HG02870 (cell line): ENCODE data around the gene PARS2.
"Not testable (repeated sequence)": the region's sequence is repeated elsewhere in the genome, so short reads cannot be mapped to it uniquely, and the experiment has no call there.

Source experiments
- ATAC-seq: cut with Tn5 transposase; IDR thresholded peaks from one replicate; pipeline ENCODE4 v1.9.1; 2021; ENCODE audit warnings: mild to moderate bottlenecking, moderate library complexity; ENCODE audit not compliant: unreplicated experiment

Gene PARS2

DNA sequence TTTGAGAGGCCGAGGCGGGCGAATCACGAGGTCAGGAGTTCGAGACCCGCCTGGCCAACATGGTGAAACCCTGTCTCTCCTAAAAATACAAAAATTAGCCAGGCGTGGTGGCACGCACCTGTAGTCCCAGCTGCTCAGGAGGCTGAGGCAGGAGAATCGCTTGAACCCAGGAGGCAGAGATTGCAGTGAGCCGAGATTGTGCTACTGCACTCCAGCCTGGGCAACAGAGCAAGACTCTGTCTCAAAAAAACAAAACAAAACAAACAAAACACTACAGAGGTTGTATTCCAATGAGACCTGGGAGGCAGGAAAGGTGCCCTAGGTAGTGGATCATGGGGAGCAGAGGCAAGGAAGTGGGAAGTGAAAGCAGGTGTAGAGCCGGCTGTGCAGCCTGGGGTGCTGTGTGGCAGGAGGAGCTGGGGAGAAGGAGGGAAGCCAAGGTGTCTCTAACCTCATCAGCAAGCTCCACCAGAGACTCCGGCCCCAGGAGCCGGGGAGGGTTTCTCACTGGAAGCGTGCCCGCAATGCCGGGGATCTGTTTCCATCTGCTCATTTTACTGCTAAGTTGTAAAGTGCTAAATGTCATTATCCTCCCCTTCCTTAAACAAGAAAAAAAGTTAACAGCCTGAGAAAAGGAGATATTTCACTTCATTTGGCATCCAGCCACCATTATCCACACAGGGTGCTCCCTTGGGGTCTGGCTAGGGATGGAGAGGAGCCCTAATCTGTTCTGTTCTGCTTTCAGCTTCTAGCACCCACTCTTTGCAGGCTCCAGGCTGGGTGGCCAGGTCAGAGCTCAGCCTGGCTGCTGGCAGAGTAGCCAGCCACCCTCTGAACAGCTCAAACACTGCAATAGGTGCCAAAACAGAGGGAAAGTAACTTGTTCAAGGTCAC lies 11.8 kb upstream of the PARS2 start:
- not testable (repeated sequence) for ATAC-seq

DNA sequence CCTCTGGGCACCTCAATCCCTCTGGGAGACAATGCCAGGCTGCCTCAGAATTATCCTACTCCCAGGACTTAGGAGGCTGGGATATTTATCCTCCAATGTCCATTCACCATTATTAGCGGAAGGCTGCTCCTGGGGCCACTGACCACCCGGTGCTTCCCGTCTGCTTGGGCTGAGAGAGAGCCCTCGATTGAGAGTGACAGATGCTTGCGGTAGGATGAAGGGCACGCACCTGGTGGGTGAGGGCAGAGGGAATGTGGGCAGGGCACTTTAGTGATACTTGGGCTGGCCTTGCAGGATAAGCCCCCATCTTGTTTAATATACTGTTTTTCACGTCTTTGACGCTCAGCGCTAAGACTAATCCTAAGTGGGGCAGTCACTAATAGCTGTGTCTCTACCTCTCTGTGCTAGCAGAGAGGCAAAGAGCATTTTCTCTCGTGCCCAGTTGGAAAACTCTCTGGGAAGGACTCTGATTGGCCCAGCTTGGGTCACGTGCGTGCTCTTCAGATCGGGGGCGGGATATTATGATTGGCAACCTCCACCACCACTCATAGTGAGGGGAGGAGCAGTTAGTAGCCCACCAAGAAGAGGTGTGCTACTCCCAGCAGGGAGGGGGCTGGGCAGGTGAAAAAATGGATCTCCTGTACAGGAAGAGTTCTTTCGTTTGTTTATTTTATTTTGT lies 10.6 kb upstream of the PARS2 start:
- no peak for ATAC-seq

DNA sequence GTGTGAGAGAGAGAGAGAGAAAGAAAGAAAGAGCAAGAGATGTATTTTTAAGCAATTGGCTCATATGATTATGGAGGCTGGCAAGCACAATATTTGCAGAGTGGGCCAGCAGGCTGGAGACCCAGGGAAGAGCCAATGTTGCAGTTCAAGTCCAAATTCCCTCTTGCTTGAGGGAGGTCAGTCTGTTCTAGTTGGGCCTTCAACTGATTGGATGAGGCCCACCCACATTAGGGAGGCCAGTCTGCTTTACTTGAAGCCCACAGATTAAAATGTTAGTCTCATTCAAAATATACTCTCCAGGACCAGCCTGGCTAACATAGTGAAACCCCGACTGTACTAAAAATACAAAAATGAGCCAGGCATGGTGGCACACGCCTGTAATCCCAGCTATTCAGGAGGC lies 8.6 kb upstream of the PARS2 start:
- no peak for ATAC-seq

DNA sequence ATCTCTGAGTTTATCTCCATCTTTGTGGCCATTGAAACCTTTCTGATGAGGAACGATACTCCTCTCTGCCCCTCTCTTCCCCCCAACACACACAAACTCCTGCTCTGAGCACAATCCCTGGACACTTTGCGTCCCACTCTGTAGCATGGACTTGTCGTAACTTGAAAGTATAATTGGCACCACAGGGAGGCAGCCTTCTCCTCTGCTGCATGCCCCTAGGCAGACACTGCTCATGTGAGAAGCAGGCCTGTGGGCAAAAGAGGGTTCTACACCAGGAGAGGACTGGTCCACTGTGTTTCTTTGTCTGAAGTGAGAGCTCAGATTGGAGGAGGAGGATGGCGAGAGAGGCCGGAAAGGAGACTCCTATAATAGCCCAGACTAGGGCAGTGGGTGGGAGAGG lies 3.8 kb upstream of the PARS2 start:
- ATAC-seq = no peak

DNA sequence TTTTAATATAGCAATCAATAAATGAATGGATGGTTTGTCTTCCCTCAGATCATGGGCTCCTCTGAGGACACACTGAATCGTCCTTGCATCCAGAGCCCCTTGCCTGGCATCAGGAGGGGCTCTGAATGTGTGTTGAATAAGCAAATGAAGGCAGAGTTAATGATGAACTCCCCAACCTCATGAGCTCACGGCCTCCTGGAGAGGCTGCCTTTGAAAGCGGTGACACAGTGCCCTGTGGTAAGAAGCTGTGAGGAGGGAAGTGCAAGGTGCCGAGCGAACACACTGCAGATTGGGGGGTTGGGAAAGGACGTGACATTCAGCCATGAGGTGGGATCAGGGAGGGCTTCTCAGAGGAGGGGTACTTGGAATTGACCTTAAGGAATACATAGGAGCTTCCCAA lies 3.2 kb upstream of the PARS2 start:
- no peak for ATAC-seq

DNA sequence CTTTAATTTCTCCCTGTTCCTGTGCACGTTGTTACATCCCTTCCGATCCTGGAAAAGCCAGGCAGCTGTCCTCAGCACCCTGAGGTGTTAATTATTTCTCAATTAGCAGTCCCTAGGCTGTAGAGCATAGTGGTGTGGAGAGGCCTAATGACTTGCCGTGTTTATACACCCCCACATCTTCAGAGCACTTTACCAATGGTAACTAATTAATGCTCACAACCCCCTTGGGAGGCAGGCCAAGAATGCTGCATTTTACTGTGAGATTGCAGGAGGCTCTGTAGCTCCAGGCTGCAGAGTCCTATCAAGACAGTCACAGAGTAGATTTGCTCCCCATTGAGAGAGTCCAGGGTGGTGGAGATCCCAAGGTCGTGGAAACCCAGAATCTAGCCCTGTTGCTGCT lies 2.4 kb upstream of the PARS2 start:
- no peak for ATAC-seq

DNA sequence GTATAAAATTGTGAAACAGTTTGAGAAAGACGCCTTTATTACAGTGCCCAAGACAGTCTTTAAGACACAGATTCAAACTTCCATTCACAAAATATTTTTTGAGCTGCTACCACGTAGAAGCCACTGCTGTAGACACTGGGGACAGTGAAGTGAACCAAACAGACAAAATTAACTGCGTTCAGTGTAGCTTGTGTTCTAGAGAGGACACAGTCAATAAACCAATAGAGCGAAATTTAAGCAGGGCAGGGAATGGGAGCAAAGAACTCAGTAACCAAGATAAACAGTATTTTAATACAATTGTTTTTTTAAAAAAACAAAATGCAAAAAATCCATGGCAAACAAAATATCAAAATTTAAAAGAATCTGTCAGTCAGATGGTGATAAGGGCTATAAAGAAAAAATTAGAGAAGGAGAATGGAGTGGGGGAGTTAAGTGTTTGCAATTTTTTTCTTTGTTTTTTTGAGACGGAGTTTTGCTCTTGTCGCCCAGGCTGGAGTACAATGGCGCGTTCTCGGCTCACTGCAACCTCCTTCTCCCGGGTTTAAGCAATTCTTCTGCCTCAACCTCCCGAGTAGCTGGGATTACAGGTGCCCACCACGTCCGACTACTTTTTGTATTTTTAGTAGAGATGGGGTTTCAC lies 719 bp upstream of the PARS2 start:
- ATAC-seq = peak; percentile 14

DNA sequence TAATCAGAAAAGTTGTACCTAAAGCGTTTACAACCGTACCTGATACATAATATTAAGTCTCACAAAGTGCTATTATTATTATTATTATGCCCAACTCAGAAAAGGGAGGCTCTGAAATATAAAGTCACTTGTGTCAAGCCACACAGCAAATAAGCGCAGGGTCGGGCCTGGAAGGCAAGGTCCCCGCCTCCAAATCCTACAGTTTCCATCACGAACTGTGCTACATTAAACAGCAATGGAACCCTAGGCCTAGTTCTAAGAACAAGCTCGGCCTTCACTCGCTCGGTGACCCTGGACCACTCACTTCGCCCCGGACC lies 549 bp downstream of the PARS2 start:
- no peak for ATAC-seq

DNA sequence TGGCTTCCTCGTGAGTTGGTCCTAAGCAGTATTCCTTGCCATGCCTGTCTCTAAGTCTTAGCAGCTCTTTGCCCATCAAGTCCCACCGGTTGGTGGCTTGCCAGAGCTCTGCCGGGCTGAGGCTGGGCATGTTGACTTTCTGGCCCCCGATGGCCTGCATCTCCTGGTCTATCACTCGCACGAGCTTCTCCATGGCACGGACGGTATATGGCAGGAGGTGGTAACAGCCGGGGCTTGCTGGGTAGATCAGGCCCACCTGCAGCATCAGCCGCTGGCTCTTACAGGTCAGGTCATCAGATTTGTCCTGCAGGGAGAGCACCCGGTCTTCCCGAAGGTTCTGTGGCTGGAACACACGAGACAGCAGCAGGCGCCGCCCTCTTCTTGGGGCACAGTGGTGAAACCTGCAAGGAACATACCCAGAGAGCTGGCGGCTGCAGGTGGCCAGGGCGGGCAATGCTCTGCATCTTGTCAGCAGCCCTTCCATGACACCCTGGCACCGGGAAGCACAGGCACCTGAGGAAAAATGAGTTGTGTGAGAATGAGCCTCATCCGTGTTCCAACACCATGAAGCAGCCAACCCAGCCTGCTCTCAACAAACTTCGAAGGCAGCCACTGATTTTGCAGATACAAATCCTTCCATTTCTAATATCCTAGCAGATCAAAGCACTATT lies 5.5 kb downstream of the PARS2 start:
- ATAC-seq = no peak

DNA sequence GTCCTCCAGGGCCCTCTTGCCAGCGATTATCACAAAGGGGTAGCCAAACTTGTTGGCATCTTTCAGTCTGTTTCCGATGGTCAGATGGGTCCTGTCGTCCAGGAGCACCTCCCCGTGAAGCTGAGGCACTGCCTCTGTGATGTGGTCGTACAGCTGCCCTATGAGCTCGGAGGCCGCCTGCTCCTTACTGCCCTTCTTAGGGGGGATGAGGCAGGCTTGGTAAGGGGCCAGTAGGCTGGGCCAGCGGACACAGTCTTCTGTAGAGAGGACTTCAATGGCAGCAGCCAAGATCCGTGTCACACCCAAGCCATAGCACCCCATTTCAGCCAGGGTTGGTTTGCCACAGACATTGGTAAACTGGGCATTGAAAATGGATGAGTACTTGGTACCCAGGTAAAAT lies 6.5 kb downstream of the PARS2 start:
- ATAC-seq = no peak

DNA sequence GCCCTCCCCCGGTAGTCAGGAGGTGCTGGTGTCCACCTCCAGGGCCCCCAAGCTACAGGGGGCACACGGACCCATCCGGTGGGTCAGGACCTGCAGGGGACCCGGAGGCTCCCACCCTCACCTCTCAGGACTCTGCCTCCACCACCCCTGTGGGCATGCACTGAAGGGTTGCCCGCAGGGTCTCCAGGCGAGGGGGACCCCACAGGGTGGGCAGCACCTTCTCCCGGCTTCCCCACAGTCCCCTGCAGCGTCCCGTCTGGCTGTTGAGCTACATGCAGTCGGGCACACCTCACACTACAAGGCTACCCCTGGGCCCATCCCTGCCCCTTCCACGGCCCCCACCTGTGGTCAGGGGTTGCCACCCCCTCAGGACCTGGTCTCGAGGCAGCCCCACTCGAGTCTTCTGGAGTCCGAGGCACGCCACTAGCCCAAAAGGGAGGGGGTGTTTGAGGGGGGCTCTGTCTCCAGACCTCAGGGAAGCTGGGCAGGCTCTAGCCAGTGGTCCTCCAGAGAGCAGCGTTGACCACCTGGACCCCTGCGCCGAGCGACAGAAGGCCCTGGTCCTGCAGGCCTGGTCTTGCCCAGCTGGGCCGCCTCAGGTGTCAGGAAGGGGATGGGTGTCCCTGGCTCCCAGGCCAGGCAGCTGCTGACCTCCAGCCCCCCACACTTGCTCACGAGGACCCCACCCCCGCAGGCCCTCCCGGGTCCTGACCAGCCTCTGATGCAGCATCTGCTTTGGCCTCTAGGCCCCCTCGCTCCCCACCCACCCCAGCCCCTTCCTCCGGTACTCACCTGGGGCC lies 9.6 kb downstream of the PARS2 start:
- no peak for ATAC-seq

DNA sequence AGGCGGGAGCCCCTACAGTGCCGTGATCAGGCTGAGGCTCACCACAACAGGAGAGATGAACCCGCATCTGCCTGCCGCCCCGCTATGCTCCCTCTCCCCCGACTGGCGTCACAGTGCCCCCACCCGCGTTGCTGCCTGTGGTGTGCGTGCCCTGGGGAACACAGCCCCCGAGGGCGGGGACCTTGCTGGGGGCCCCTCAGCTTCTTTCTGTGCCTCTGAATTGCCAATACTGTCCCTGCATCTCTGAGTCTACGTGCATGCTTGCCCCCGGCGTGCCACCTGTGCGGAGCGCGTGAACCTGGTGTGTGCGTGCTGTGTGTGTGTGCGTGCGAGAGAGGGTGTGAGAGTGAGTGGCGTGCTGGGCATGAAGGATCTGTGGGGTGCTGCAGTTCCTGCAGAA lies 10.3 kb downstream of the PARS2 start:
- ATAC-seq = no peak

DNA sequence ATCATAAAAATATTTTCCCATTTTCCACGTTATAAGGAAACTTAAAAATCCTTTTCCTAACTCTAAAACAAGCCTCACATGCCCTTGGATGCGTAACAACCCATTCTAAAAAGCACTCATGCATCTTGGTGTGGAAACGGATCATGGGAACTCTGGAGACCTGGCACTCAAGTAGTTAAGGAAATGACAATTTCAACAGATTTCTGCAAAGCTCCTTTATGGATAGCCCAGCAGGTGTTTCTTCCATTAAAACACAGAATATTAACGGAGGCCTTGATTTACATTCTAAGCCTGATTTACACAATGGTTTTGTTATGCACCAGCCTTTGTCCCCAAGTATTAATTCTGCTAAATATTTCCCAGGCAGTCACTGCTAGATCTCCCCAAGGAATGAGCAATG lies 12.9 kb downstream of the PARS2 start:
- no peak for ATAC-seq

DNA sequence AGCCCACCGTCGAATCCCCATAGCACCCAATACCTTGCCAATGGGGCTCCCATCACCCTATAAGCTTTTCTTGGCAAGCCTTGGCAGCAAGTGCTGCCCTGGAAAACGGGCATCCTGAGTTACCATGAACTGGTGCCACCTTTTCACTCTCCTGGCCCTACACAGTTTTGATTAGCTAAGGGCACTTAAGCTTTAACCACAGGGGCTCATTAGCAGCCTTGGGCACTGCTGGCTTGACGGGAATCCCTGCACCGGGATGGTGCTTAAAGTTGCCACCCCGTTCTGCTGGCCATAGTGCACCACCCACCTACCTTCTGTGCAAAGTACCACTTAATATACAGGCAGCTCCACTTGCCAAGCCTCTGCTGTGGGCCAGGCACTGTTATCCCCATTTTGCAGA lies 13.7 kb downstream of the PARS2 start:
- no peak for ATAC-seq

DNA sequence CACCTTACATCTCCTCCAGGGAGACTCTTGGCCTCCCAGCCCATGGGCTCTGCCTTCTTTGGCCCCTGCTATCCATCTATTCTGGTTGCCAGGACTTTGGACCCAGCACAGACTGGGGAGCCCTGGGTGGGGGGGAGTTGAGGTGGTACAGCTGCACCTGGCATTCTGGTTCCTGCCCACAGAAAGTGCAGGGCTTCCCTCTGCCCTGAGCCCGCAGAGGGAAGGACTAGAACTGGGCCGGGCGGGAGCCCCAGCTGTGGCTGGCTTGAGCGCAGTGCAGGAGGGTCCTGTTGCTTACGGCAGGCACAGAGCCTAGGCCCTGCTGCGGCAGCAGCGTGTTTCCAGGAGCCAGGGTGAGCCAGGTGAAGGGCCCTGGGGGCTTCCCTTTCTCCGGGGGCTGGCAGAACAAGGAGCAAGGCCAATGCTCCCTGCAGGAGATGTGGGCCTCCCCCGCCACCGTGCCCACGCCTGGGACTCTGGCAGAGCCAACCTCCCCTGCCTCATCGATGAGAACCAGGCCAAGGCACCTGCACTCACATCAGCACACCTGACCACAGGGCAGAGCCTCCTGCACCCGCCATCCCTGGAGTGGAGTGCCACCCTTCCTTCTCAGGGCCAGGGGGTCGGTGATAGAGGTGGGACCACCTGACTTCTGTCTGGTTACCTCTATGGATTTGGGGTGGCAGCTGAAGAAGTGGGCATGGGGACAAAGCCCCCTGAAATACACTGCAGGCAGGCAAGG lies 16.1 kb downstream of the PARS2 start:
- no peak for ATAC-seq

DNA sequence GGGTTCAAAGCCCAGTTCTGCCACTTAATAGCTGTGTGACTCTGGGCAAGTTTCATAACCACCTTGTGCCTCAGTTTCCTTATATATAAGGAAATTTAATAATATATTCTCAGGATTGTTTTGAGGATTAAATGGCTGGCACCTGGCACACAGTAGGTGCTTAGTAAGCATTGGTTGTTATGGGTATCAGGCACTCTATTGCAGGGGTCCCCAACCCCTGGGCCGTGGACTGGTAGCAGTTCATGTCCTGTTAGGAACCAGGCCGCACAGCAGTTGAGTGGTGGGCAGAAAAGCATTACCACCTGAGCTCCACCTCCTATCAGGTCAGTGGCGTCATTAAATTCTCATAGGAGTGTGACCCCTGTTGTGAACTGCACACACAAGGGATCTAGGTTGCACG lies 18.5 kb downstream of the PARS2 start:
- no peak for ATAC-seq

DNA sequence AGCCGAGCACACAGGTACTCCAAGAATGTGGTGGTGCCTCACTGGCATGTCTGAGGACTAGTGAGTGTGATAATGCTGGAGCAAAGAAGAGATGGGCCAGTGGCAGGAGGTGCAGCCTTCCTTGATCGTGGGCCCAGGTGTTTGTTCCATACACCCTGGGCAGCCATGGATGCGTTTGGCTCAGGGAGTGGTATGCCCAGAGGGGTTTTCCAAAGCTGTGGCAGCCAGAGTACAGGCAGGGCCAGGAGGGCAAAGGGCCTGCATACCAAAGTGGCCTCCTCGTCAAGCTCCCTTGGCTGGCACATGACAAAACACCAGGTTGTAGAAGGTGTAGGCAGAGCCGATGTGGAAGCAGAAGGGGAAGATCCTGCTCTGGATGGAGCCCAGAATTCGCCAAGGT lies 19.0 kb downstream of the PARS2 start:
- no peak for ATAC-seq

DNA sequence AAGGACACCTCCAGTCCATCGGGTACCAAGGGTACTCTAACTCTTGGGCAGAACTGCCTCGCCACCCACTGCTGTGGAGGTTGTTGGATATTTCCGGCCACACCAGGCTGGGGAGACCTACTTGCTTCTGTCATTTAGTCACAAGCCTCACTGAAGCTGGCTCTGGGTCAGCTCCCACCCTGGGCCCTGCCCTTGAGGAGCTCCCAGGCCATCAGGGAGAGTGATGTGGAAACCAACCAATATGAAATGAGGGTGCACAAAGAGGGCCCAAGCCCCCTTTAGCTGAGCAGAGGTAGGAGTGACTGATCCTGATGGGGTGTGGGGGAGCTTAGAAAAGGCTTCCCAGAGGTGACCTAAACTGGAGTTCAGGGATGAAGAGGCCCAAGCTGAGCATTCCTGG lies 19.6 kb downstream of the PARS2 start:
- no peak for ATAC-seq

DNA sequence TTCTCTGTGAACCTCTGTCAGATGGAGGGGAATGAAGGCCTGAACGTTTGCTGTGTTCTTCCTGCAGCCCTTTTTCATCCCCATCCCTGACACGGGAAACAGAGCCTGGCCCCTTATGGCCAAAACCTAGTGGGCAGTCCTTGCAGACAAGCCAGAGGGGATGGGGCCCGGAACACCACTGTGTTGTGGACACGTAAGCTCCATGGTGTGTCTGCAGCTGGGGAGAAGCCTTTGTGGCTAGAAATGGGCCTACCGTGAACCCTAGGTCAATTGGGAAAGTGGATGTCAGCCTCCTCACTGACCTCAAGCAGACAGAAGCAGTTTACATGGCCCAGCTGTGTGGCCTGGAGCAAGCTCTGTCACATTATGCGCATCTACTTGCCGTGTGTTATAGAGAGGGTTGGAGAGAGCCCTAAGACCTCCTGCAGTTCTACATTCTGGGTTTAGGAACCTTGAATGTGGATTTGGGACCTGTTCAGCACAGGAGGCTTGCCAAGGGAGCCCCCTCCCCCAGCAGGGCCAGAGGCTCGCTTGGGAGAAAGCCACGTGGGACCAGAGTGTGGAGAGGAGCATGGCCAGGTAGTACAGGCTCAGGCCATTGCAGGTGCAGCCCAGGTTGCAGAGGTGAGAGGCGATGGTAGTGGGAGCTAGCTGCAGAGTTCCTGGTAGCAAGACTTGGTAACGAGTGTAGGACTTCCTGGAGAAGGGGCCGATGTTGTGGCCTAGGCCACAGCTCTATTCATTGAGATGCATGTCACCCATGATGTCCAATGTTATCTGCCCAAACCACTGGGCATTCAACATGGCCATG lies 20.7 kb downstream of the PARS2 start:
- ATAC-seq = no peak
